SK-N-SH (cell line): ENCODE data around the gene HEPN1.

Experiments
- JUND ChIP-seq: IDR thresholded peaks from 2 replicates; pipeline ENCODE4 v1.4.0; 2012
- POLR2AphosphoS5 ChIP-seq: IDR thresholded peaks from 2 replicates; pipeline ENCODE4 v1.6.1; 2012; ENCODE audit warnings: low read depth, low read length
- RAD21 ChIP-seq: IDR thresholded peaks from 2 replicates; pipeline ENCODE4 v1.6.1; 2012; ENCODE audit warnings: mild to moderate bottlenecking, low read length
- RCOR1 ChIP-seq: fragments of 150-350 bp; IDR thresholded peaks from 2 replicates; pipeline ENCODE4 v1.6.1; 2017; ENCODE audit warnings: antibody characterized with exemption, low read length
- TAF1 ChIP-seq: IDR thresholded peaks from 2 replicates; pipeline ENCODE4 v1.6.1; 2012; ENCODE audit warnings: low read depth, mild to moderate bottlenecking, low read length, moderate library complexity, borderline replicate concordance
- TF ChIP-seq, protein P1 (sequence below): IDR thresholded peaks from 2 replicates; pipeline ENCODE4 v1.4.0; 2012; ENCODE audit warnings: low read depth, borderline replicate concordance
- TF ChIP-seq, protein P2 (sequence below): fragments of 200-600 bp; sonication (generic); IDR thresholded peaks from 2 replicates; pipeline ENCODE4 v1.6.1; 2017; ENCODE audit warnings: antibody characterized with exemption, mild to moderate bottlenecking, moderate library complexity
- TF ChIP-seq, protein P3 (sequence below): fragments of 150-350 bp; IDR thresholded peaks from 2 replicates; pipeline ENCODE4 v1.6.1; 2017; ENCODE audit warnings: antibody characterized with exemption, low read length, low read depth, borderline replicate concordance

DNA sequence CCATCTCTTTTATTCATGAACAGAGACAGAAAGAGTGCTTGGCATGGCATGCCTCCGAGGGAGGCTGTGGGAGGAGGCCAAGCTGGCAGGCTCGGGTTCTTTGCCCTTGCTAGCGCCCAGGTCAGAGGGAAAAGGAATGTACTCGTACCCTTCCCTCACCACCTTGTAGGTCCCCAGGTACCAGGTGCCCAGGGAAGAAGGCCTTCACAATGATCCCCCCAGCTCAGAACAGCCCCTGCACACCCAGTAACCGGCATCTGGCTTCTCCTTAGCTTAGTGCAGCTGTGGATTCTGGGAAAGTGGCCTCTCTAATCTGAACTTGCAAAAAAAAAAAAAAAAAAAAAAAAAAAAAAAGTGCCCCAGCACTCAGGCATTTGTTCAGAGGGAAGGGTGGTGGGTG, 1.3 kb downstream of the HEPN1 start:
- no peak for TF ChIP-seq POLR2AphosphoS5
- TF ChIP-seq, protein P1, sequence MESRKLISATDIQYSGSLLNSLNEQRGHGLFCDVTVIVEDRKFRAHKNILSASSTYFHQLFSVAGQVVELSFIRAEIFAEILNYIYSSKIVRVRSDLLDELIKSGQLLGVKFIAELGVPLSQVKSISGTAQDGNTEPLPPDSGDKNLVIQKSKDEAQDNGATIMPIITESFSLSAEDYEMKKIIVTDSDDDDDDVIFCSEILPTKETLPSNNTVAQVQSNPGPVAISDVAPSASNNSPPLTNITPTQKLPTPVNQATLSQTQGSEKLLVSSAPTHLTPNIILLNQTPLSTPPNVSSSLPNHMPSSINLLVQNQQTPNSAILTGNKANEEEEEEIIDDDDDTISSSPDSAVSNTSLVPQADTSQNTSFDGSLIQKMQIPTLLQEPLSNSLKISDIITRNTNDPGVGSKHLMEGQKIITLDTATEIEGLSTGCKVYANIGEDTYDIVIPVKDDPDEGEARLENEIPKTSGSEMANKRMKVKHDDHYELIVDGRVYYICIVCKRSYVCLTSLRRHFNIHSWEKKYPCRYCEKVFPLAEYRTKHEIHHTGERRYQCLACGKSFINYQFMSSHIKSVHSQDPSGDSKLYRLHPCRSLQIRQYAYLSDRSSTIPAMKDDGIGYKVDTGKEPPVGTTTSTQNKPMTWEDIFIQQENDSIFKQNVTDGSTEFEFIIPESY: no peak
- TF ChIP-seq TAF1: no peak
- TF ChIP-seq, protein P2, sequence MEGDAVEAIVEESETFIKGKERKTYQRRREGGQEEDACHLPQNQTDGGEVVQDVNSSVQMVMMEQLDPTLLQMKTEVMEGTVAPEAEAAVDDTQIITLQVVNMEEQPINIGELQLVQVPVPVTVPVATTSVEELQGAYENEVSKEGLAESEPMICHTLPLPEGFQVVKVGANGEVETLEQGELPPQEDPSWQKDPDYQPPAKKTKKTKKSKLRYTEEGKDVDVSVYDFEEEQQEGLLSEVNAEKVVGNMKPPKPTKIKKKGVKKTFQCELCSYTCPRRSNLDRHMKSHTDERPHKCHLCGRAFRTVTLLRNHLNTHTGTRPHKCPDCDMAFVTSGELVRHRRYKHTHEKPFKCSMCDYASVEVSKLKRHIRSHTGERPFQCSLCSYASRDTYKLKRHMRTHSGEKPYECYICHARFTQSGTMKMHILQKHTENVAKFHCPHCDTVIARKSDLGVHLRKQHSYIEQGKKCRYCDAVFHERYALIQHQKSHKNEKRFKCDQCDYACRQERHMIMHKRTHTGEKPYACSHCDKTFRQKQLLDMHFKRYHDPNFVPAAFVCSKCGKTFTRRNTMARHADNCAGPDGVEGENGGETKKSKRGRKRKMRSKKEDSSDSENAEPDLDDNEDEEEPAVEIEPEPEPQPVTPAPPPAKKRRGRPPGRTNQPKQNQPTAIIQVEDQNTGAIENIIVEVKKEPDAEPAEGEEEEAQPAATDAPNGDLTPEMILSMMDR: no peak
- TF ChIP-seq, protein P3, sequence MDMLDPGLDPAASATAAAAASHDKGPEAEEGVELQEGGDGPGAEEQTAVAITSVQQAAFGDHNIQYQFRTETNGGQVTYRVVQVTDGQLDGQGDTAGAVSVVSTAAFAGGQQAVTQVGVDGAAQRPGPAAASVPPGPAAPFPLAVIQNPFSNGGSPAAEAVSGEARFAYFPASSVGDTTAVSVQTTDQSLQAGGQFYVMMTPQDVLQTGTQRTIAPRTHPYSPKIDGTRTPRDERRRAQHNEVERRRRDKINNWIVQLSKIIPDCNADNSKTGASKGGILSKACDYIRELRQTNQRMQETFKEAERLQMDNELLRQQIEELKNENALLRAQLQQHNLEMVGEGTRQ: no peak
- TF ChIP-seq JUND: no peak
- no peak for TF ChIP-seq RAD21
- no peak for TF ChIP-seq RCOR1
